SH-SY5Y (cell line): ENCODE results near the gene AP2A1.

Experiments used
- GATA2 ChIP-seq: IDR thresholded peaks from 2 replicates; pipeline ENCODE4 v1.6.1; 2011; ENCODE audit warnings: mild to moderate bottlenecking, low read depth, low read length
- GATA3 ChIP-seq: IDR thresholded peaks from 2 replicates; pipeline ENCODE4 v1.6.1; 2011; ENCODE audit warnings: low read depth, mild to moderate bottlenecking, low read length, moderate library complexity

DNA sequence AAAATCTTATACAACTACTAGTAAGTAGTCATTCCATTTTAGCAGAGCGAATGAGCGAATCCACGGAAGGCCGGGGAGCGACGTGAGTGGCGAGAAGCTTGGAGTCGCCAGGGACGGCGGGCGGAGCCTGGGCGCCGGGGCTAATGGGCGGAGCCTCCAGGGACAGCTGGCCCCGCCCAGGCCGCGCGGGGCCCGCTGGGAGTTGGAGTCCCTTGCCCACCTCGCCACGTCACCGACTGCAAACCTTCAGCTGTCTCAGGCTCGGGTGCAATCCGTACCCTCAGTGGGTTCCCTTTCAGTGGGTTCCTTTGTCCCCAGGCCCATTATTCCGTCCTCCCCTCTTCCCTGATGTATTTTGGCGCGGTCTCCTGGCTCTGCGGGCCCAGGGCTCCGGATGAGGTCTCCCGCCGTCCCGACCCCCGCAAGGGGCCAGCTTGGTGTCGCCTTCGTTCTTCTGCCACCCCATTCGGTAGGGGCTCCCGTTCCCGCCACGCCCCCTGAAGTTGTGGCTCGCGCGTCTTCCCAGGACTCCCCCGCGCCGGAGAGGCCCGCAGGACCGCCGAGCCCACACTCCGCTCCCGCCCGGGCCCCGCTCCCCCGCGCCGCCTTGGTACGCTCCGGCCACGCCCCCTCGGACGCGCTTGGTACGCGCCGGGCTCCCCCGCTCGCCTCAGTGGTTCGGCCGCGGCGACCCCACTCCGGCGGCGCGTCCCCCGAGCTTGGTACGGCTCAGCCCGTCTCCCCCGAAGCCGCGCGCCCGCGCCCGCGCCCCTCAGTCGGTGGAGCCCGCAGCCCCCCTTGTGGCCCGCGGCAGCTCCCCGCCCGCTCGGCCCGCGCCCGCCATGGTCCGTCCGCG lies 83.9 kb downstream of the AP2A1 start, which contains the start of gene PTOV1:
- TF ChIP-seq GATA2: no peak
- TF ChIP-seq GATA3: no peak
